SK-N-SH (cell line): Measurements from ENCODE around the gene SIN3A. TPM values are rescaled to one million over a fixed set of nuclear protein-coding genes. Genes with fewer than 3 reads are reported as not detected.
"Not testable (repeated sequence)": the region's sequence is repeated elsewhere in the genome, so short reads cannot be mapped to it uniquely, and the experiment has no call there.

Experiments
- CTCF ChIA-PET: fragments of 300-600, 350-600 bp; formaldehyde crosslinking; extraction: SDS; loops from one replicate; lab custom pipeline; 2021; lab: Yijun Ruan, JAX
- POLR2A ChIA-PET: fragments of 350-600 bp; sonication (Branson Sonifier 250); formaldehyde crosslinking; extraction: SDS; loops from one replicate; lab custom pipeline; 2020; ENCODE audit warnings: antibody characterized with exemption, inconsistent platforms; lab: Yijun Ruan, JAX
- DNase-seq: peaks from one replicate; pipeline ENCODE4 v3.0.0; 2012
- H2AFZ ChIP-seq: fragments of 200-600 bp; sonication (generic); 2 replicates; pipeline ENCODE4 v1.8.1; 2016; ENCODE audit warnings: antibody characterized with exemption, mild to moderate bottlenecking, low read depth
- H3F3A ChIP-seq: fragments of 200-600 bp; sonication (generic); replicated peaks from 2 replicates; pipeline ENCODE3; 2016; ENCODE audit warnings: antibody characterized with exemption, mild to moderate bottlenecking; ENCODE audit not compliant: insufficient read depth
- H3K27ac ChIP-seq, 2 experiments: fragments of 200-500 bp in 1 of 2; fragments of 200-600 bp in 1 of 2; sonication (Bioruptor generic) in 1 of 2; sonication (generic), shearing (Covaris generic) in 1 of 2; 2 replicates each; pipeline versions ENCODE4 v1.5.1 to v1.6.1; 2014 to 2016; ENCODE audit warnings: low read depth in 2 of 2, inconsistent platforms in 1 of 2, low read length in 1 of 2, mild to moderate bottlenecking in 1 of 2, mixed read lengths in 1 of 2
- H3K27me3 ChIP-seq: fragments of 200-600 bp; sonication (generic), shearing (Covaris generic); 2 replicates; pipeline ENCODE4 v1.6.1; 2016; ENCODE audit warnings: mixed run types; ENCODE audit not compliant: insufficient read depth
- H3K36me3 ChIP-seq, 2 experiments: fragments of 200-500 bp in 1 of 2; fragments of 200-600 bp in 1 of 2; sonication (Bioruptor generic) in 1 of 2; sonication (generic) in 1 of 2; replicated peaks in 1 of 2; 2 replicates each; pipeline versions ENCODE3 to v1.5.1; 2014 to 2016; ENCODE audit warnings: low read length in 1 of 2, mild to moderate bottlenecking in 1 of 2; ENCODE audit not compliant: insufficient read depth in 2 of 2, control insufficient read depth in 1 of 2
- H3K4me1 ChIP-seq, 2 experiments: fragments of 200-500 bp in 1 of 2; fragments of 200-600 bp in 1 of 2; sonication (Bioruptor generic) in 1 of 2; sonication (generic), shearing (Covaris generic) in 1 of 2; 2 replicates each; pipeline versions ENCODE4 v1.5.1 to v1.6.1; 2014 to 2016; ENCODE audit warnings: low read depth in 1 of 2, low read length in 1 of 2, mixed run types in 1 of 2; ENCODE audit not compliant: insufficient read depth in 2 of 2, control insufficient read depth in 1 of 2
- H3K4me2 ChIP-seq: fragments of 200-600 bp; sonication (generic), shearing (Covaris generic); 2 replicates; pipeline ENCODE4 v1.6.1; 2017; ENCODE audit warnings: mixed run types
- H3K4me3 ChIP-seq, 2 experiments: fragments of 200-500 bp in 1 of 2; fragments of 200-600 bp in 1 of 2; sonication (Bioruptor generic) in 1 of 2; sonication (generic), shearing (Covaris generic) in 1 of 2; 2 replicates each; pipeline versions ENCODE4 v1.5.1 to v1.8.1; 2014 to 2016; ENCODE audit warnings: low read depth in 2 of 2, inconsistent platforms in 1 of 2, low read length in 1 of 2, mild to moderate bottlenecking in 1 of 2, mixed read lengths in 1 of 2, moderate library complexity in 1 of 2
- H3K79me2 ChIP-seq: fragments of 200-600 bp; sonication (generic); 2 replicates; pipeline ENCODE4 v1.8.1; 2017; ENCODE audit warnings: mild to moderate bottlenecking; ENCODE audit not compliant: insufficient read depth
- H3K9ac ChIP-seq: fragments of 200-600 bp; sonication (generic); 2 replicates; pipeline ENCODE4 v1.6.1; 2017; ENCODE audit warnings: mixed run types
- H3K9me2 ChIP-seq: fragments of 200-600 bp; sonication (generic); 2 replicates; pipeline ENCODE4 v1.6.1; 2017; ENCODE audit warnings: mixed run types
- H3K9me3 ChIP-seq: fragments of 200-600 bp; sonication (generic); 2 replicates; pipeline ENCODE4 v1.6.1; 2017; ENCODE audit warnings: mixed run types, mild to moderate bottlenecking, moderate library complexity
- H4K20me1 ChIP-seq: fragments of 200-600 bp; sonication (generic); 2 replicates; pipeline ENCODE4 v1.6.1; 2017; ENCODE audit warnings: mild to moderate bottlenecking, mixed run types; ENCODE audit not compliant: insufficient read depth
- CHD2 ChIP-seq: fragments of 150-350 bp; IDR thresholded peaks from 2 replicates; pipeline ENCODE4 v1.6.1; 2018; ENCODE audit warnings: low read length; ENCODE audit not compliant: partially characterized antibody
- ELF1 ChIP-seq: IDR thresholded peaks from 2 replicates; pipeline ENCODE4 v1.4.0; 2012
- EP300 ChIP-seq, 2 experiments: IDR thresholded peaks; 2 replicates each; pipeline versions ENCODE4 v1.4.0 to v1.6.1; 2012; ENCODE audit warnings: borderline replicate concordance in 1 of 2, low read depth in 1 of 2, low read length in 1 of 2
- EZH2phosphoT487 ChIP-seq: fragments of 200-600 bp; sonication (generic); IDR thresholded peaks from 2 replicates; pipeline ENCODE4 v1.6.1; 2017; ENCODE audit warnings: low read depth, mixed run types, mild to moderate bottlenecking, antibody characterized with exemption, moderate library complexity, borderline replicate concordance
- FOSL2 ChIP-seq: IDR thresholded peaks from 2 replicates; pipeline ENCODE4 v1.4.0; 2012; ENCODE audit warnings: low read depth, mild to moderate bottlenecking, moderate library complexity, borderline replicate concordance
- FOXM1 ChIP-seq: IDR thresholded peaks from 2 replicates; pipeline ENCODE4 v1.4.0; 2012; ENCODE audit warnings: low read depth, mild to moderate bottlenecking
- GABPA ChIP-seq: IDR thresholded peaks from 2 replicates; pipeline ENCODE4 v1.4.0; 2012; ENCODE audit warnings: low read depth, mild to moderate bottlenecking
- JUND ChIP-seq: IDR thresholded peaks from 2 replicates; pipeline ENCODE4 v1.4.0; 2012
- MEF2A ChIP-seq: IDR thresholded peaks from 2 replicates; pipeline ENCODE4 v1.4.0; 2012; ENCODE audit warnings: low read depth, borderline replicate concordance
- MXI1 ChIP-seq: IDR thresholded peaks from 2 replicates; pipeline ENCODE4 v1.6.1; 2012; ENCODE audit warnings: mild to moderate bottlenecking, low read depth, low read length, improper control_type of control experiment
- NFIC ChIP-seq: IDR thresholded peaks from 2 replicates; pipeline ENCODE4 v1.4.0; 2012; ENCODE audit warnings: borderline replicate concordance
- PBX3 ChIP-seq: IDR thresholded peaks from 2 replicates; pipeline ENCODE4; 2012
- RCOR1 ChIP-seq: fragments of 150-350 bp; IDR thresholded peaks from 2 replicates; pipeline ENCODE4 v1.6.1; 2017; ENCODE audit warnings: antibody characterized with exemption, low read length
- RFX5 ChIP-seq: IDR thresholded peaks from 2 replicates; pipeline ENCODE4 v1.6.1; 2012; ENCODE audit warnings: mild to moderate bottlenecking, improper control_type of control experiment, low read length
- TEAD4 ChIP-seq: IDR thresholded peaks from 2 replicates; pipeline ENCODE4 v1.4.0; 2012; ENCODE audit warnings: mild to moderate bottlenecking, borderline replicate concordance; ENCODE audit not compliant: insufficient read depth
- YY1 ChIP-seq: IDR thresholded peaks from 2 replicates; pipeline ENCODE4 v1.4.0; 2012; ENCODE audit warnings: low read depth, mild to moderate bottlenecking
- whole genome bisulfite sequencing: methylation state at CpG from one replicate; pipeline ENCODE4 v1.1.6; 2017; ENCODE audit warnings: low lambda C conversion rate; 5-methylcytosine and 5-hydroxymethylcytosine counted together
- polyA plus RNA-seq, 3 experiments: library from polyadenylated mRNA; depleted of rRNA; stranded (reverse); fragments of >200 nt; gene quantifications; 2 replicates each; pipeline ENCODE4 v1.2.3, GENCODE V29; 2012
- TF ChIP-seq, protein P1 (sequence below): fragments of 200-600 bp; sonication (generic); IDR thresholded peaks from 2 replicates; pipeline ENCODE4 v1.6.1; 2017; ENCODE audit warnings: antibody characterized with exemption, mild to moderate bottlenecking, moderate library complexity

The SIN3A gene
- polyA plus RNA-seq, 1 of the 3 experiments (the other 2 are of a cell fraction): 32.2 TPM

DNA sequence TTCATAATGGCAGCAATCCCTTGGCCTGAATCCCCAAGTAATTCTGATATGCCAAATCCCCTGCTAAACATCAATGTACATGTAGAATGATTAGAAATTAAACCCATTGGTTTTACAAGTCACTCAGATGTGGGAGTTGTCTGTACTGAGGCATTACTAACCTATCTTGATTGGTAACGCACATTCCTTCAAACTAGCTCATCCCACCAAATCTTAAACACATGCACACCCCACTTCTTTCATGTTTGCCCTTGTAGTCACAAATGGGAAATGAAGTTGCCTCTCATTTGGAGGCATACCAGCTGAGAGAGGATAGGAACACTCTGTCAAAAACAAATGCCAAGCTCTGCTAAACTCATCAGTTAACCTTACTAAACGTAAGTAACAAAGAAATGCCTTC, 54.0 kb downstream of the SIN3A start:
- Histone ChIP-seq H3K4me1 (no peaks in the 10 kb centered on the region), H3F3A (no peaks in the 10 kb centered on the region), H3K9ac (no peak overlapping the region), H3K36me3 (peaks cover 66 to 72% of the 10 kb centered on the region in 2 experiments), H3K27me3 (no peaks in the 10 kb centered on the region), H3K9me2 (no peaks in the 10 kb centered on the region), H3K9me3 (no peaks in the 10 kb centered on the region), H3K4me3 (no peak overlapping the region), H3K27ac (no peak overlapping the region), H4K20me1 (no peaks in the 10 kb centered on the region), H2AFZ (no peak overlapping the region), H3K4me2 (no peak overlapping the region), H3K79me2 (peaks cover 30% of the 10 kb centered on the region; the same call in 1 of the 2 replicates)
- ChIA-PET POLR2A (no interaction called here), CTCF (interaction anchor here (1.6 kb wide), 1 partner anchor 17 kb away, joined by 4 read pairs; no protein-coding TSS in a partner anchor)
- WGBS: 96% methylated on average over 2 of the region's 2 CpGs
- DNase-seq: no peak
- TF ChIP-seq FOXM1 (no peak), MXI1 (no peak), EP300 (IDR thresholded peaks at IDR 0.05; ENCODE audit: borderline replicate concordance in 1 of 2, low read depth in 1 of 2, low read length in 1 of 2) (no peak), EZH2phosphoT487 (no peak), FOSL2 (no peak), MEF2A (no peak), RCOR1 (no peak), GABPA (no peak), JUND (no peak), PBX3 (no peak)
- TF ChIP-seq, protein P1, sequence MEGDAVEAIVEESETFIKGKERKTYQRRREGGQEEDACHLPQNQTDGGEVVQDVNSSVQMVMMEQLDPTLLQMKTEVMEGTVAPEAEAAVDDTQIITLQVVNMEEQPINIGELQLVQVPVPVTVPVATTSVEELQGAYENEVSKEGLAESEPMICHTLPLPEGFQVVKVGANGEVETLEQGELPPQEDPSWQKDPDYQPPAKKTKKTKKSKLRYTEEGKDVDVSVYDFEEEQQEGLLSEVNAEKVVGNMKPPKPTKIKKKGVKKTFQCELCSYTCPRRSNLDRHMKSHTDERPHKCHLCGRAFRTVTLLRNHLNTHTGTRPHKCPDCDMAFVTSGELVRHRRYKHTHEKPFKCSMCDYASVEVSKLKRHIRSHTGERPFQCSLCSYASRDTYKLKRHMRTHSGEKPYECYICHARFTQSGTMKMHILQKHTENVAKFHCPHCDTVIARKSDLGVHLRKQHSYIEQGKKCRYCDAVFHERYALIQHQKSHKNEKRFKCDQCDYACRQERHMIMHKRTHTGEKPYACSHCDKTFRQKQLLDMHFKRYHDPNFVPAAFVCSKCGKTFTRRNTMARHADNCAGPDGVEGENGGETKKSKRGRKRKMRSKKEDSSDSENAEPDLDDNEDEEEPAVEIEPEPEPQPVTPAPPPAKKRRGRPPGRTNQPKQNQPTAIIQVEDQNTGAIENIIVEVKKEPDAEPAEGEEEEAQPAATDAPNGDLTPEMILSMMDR: no peak

DNA sequence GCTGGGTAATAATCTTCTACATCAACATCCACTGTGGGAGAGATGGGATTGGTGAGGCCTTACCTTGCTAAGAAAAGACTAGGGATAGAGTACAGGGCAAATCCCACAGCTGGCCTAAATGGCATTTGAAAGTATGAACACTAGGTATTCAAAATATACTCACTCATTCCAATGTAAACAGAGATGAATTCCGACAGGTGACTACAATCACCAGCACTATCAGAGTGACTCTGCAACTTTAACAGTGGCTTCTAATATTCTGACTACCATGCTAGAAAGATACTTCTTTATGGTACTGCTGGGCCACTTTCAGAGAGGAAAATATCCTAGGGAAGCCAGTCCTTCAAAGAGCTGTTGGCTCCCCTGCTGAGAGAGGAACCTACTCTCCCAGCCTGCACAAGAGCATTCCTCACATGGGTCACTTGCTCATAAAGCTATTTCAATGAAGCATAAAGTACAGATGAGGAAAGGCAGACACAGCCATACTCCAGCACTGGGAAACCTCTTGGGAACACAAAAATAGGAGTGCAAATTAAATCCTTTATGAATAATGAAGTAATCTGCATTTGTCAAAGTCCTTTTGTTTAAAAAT, 61.6 kb downstream of the SIN3A start:
- Histone ChIP-seq H3K9me3 (no peaks in the 10 kb centered on the region), H3K9ac (no peak overlapping the region), H3K9me2 (no peaks in the 10 kb centered on the region), H4K20me1 (peaks cover 6% of the 10 kb centered on the region), H3K27ac (no peak overlapping the region), H3K4me3 (no peak overlapping the region), H3K4me2 (no peak overlapping the region), H3K79me2 (peaks cover 27% of the 10 kb centered on the region; the same call in 1 of the 2 replicates), H3K4me1 (peaks cover 0 to 5% of the 10 kb centered on the region in 2 experiments; a peak in 1 of 4 replicates), H3F3A (no peaks in the 10 kb centered on the region), H2AFZ (no peak overlapping the region), H3K36me3 (peaks cover 73 to 76% of the 10 kb centered on the region in 2 experiments)
- WGBS: 65% methylated on average over 1 of the region's 1 CpG
- CTCF ChIA-PET: interaction anchor here (1.0 to 2.7 kb wide), 4 partner anchors 12 to 257 kb away, joined by 3 to 9 read pairs (median 4); partner anchors contain the start of gene MAN2C1
- TF ChIP-seq NFIC: no peak
- no peak for TF ChIP-seq RFX5
- no peak for TF ChIP-seq FOSL2
- no peak for TF ChIP-seq TEAD4
- no peak for TF ChIP-seq MXI1
- no peak for TF ChIP-seq YY1
- TF ChIP-seq CHD2: no peak
- TF ChIP-seq ELF1: no peak
- TF ChIP-seq, all 33 proteins: peak for 0
- no peaks in the 10 kb centered on the region for H3K27me3 ChIP-seq
- POLR2A ChIA-PET: no interaction called here
- DNase-seq: no peak

- H3K36me3 ChIP-seq: peaks cover 55 to 86% of the 10 kb centered on the region in 2 experiments
- CTCF ChIA-PET, H3K4me2 ChIP-seq, H4K20me1 ChIP-seq, H3K27me3 ChIP-seq, H3K27ac ChIP-seq, H2AFZ ChIP-seq, H3K79me2 ChIP-seq, H3K4me3 ChIP-seq, H3K9ac ChIP-seq, H3F3A ChIP-seq, H3K4me1 ChIP-seq, DNase-seq, H3K9me2 ChIP-seq, H3K9me3 ChIP-seq: not testable (repeated sequence)
- 97% methylated on average over 5 of the region's 5 CpGs for WGBS
- POLR2A ChIA-PET: interaction anchor here (1.4 kb wide), 1 partner anchor 15 kb away, joined by 3 read pairs; the partner anchor contains the start of gene MAN2C1
Observed at GRCh38 chr15:75383986-75384385, 67.5 kb downstream of the SIN3A start.
